Trophoblast cell (in vitro differentiated cells and primary cell): ENCODE data around the gene CTIF.

Experiments used
- DNase-seq, 2 donors: peaks; one replicate each; pipeline ENCODE4 v3.0.0-alpha.2; 2016
- H2AFZ ChIP-seq: 2 replicates; pipeline ENCODE4 v1.6.1; 2013; ENCODE audit warnings: low read length, moderate library complexity, mild to moderate bottlenecking; ENCODE audit not compliant: insufficient read depth, poor library complexity
- H2AK5ac ChIP-seq: 2 replicates; pipeline ENCODE4 v1.6.1; 2013; ENCODE audit warnings: mild to moderate bottlenecking, low read length
- H2BK120ac ChIP-seq: 2 replicates; pipeline ENCODE4 v1.6.1; 2013; ENCODE audit warnings: low read length, mild to moderate bottlenecking, moderate library complexity; ENCODE audit not compliant: insufficient read depth, poor library complexity
- H2BK12ac ChIP-seq: 2 replicates; pipeline ENCODE4 v1.6.1; 2013; ENCODE audit warnings: mild to moderate bottlenecking, low read length, moderate library complexity
- H2BK5ac ChIP-seq: 2 replicates; pipeline ENCODE4 v1.6.1; 2013; ENCODE audit warnings: low read length, low read depth, moderate library complexity, mild to moderate bottlenecking; ENCODE audit not compliant: poor library complexity
- H3K14ac ChIP-seq: 2 replicates; pipeline ENCODE4 v1.6.1; 2013; ENCODE audit warnings: mild to moderate bottlenecking, low read length
- H3K18ac ChIP-seq: 2 replicates; pipeline ENCODE4 v1.6.1; 2013; ENCODE audit warnings: mild to moderate bottlenecking, low read length
- H3K23ac ChIP-seq: 2 replicates; pipeline ENCODE4 v1.6.1; 2013; ENCODE audit warnings: low read length
- H3K27ac ChIP-seq: 2 replicates; pipeline ENCODE4 v1.5.1; 2013; ENCODE audit warnings: low read depth, mild to moderate bottlenecking, inconsistent platforms, low read length, moderate library complexity
- H3K27me3 ChIP-seq: 2 replicates; pipeline ENCODE4 v1.6.1; 2013; ENCODE audit warnings: inconsistent platforms, mild to moderate bottlenecking, low read length, moderate library complexity; ENCODE audit not compliant: insufficient read depth
- H3K36me3 ChIP-seq, 2 experiments: 1 replicate in 1 of 2; 2 replicates in 1 of 2; pipeline ENCODE4 v1.6.1; 2013; ENCODE audit warnings: low read length in 2 of 2, mild to moderate bottlenecking in 2 of 2, moderate library complexity in 1 of 2; ENCODE audit not compliant: insufficient read depth in 2 of 2, control insufficient read depth in 1 of 2
- H3K4ac ChIP-seq: 2 replicates; pipeline ENCODE4 v1.6.1; 2013; ENCODE audit warnings: low read depth, mild to moderate bottlenecking, low read length, moderate library complexity
- H3K4me1 ChIP-seq, 2 experiments: 1 replicate in 1 of 2; 2 replicates in 1 of 2; pipeline ENCODE4 v1.6.1; 2013; ENCODE audit warnings: low read length in 2 of 2, mild to moderate bottlenecking in 2 of 2, moderate library complexity in 1 of 2; ENCODE audit not compliant: insufficient read depth in 2 of 2, control insufficient read depth in 1 of 2
- H3K4me2 ChIP-seq: 2 replicates; pipeline ENCODE4 v1.6.1; 2013; ENCODE audit warnings: inconsistent platforms, mild to moderate bottlenecking, low read length, moderate library complexity
- H3K4me3 ChIP-seq: 2 replicates; pipeline ENCODE4 v1.5.1; 2013; ENCODE audit warnings: mild to moderate bottlenecking, low read depth, low read length, inconsistent platforms
- H3K79me1 ChIP-seq: one replicate; pipeline ENCODE4 v1.6.1; 2013; ENCODE audit warnings: low read length
- H3K79me2 ChIP-seq: 2 replicates; pipeline ENCODE4 v1.6.1; 2013; ENCODE audit warnings: low read length, mild to moderate bottlenecking; ENCODE audit not compliant: control insufficient read depth, insufficient read depth, poor library complexity
- H3K9ac ChIP-seq: 2 replicates; pipeline ENCODE4 v1.6.1; 2013; ENCODE audit warnings: mild to moderate bottlenecking, low read length
- H3K9me3 ChIP-seq: 2 replicates; pipeline ENCODE4 v1.6.1; 2013; ENCODE audit warnings: low read depth, mild to moderate bottlenecking, control low read depth, inconsistent platforms, low read length; ENCODE audit not compliant: insufficient read depth
- H4K12ac ChIP-seq: 2 replicates; pipeline ENCODE4 v1.6.1; 2013; ENCODE audit warnings: low read depth, mild to moderate bottlenecking, low read length, moderate library complexity
- H4K8ac ChIP-seq: 2 replicates; pipeline ENCODE4 v1.6.1; 2013; ENCODE audit warnings: low read depth, mild to moderate bottlenecking, low read length, moderate library complexity
- H4K91ac ChIP-seq: one replicate; pipeline ENCODE4 v1.6.1; 2013; ENCODE audit warnings: low read depth, mild to moderate bottlenecking, low read length, moderate library complexity
- WGBS: extraction: QIAGEN DNeasy Blood & Tissue Kit; methylation state at CpG from one replicate; pipeline ENCODE4 v1.1.7; 2013; ENCODE audit warnings: missing lambda C conversion rate; ENCODE audit not compliant: insufficient read length, insufficient coverage; ENCODE audit errors: extremely low coverage; 5-methylcytosine and 5-hydroxymethylcytosine counted together

Gene CTIF

GRCh38 chr18:48839819-48840490, 301.1 kb downstream of the CTIF start:
- no peaks in the 10 kb centered on the region for H3K36me3 ChIP-seq
- H3K14ac ChIP-seq = peak overlapping the region; percentile 60
- peak overlapping the region; percentile 59 for H2BK120ac ChIP-seq
- H4K91ac ChIP-seq = peak overlapping the region; percentile 62
- H3K4me2 ChIP-seq = no peak overlapping the region
- H2BK5ac ChIP-seq = peak overlapping the region; percentile 32
- no CpG with 5 or more reads among the region's 7 CpGs for WGBS
- no peaks in the 10 kb centered on the region for H3K9me3 ChIP-seq
- peak overlapping the region; percentile 26 for H3K4ac ChIP-seq
- peak overlapping the region; percentile 8 for H4K8ac ChIP-seq
- no peak overlapping the region for H3K23ac ChIP-seq
- H4K12ac ChIP-seq = no peak overlapping the region
- DNase-seq = no peak
- H3K9ac ChIP-seq = no peak overlapping the region
- H3K79me2 ChIP-seq = peaks cover 4% of the 10 kb centered on the region
- peaks cover 61% of the 10 kb centered on the region for H3K79me1 ChIP-seq
- H3K27ac ChIP-seq = no peak overlapping the region
- peaks cover 59 to 60% of the 10 kb centered on the region in 2 experiments for H3K4me1 ChIP-seq
- H2AFZ ChIP-seq = no peak overlapping the region
- H3K4me3 ChIP-seq = no peak overlapping the region
- H3K27me3 ChIP-seq = no peaks in the 10 kb centered on the region
- peak overlapping the region; percentile 72 for H2AK5ac ChIP-seq
- peak overlapping the region; percentile 78 for H2BK12ac ChIP-seq
- peak overlapping the region; percentile 78 for H3K18ac ChIP-seq

- no peaks in the 10 kb centered on the region for H3K9me3 ChIP-seq
- no peak overlapping the region for H3K4me3 ChIP-seq
- no peak overlapping the region for H4K8ac ChIP-seq
- H2BK120ac ChIP-seq = peak overlapping the region; percentile 59
- no peak overlapping the region for H3K4me2 ChIP-seq
- no peaks in the 10 kb centered on the region for H3K27me3 ChIP-seq
- no CpG with 5 or more reads among the region's 3 CpGs for WGBS
- peak overlapping the region; percentile 62 for H4K91ac ChIP-seq
- H3K9ac ChIP-seq = no peak overlapping the region
- H3K18ac ChIP-seq = no peak overlapping the region
- peaks cover 56 to 57% of the 10 kb centered on the region in 2 experiments for H3K4me1 ChIP-seq
- H4K12ac ChIP-seq = no peak overlapping the region
- peak overlapping the region; percentile 62 for H2BK5ac ChIP-seq
- H3K27ac ChIP-seq = no peak overlapping the region
- H2AFZ ChIP-seq = no peak overlapping the region
- peak overlapping the region; percentile 58 for H2BK12ac ChIP-seq
- DNase-seq = no peak
- H2AK5ac ChIP-seq = peak overlapping the region; percentile 51
- H3K36me3 ChIP-seq = no peaks in the 10 kb centered on the region
- peaks cover 58% of the 10 kb centered on the region for H3K79me1 ChIP-seq
- peaks cover 4% of the 10 kb centered on the region for H3K79me2 ChIP-seq
- H3K23ac ChIP-seq = no peak overlapping the region
- no peak overlapping the region for H3K14ac ChIP-seq
- no peak overlapping the region for H3K4ac ChIP-seq
Observed at GRCh38 chr18:48840491-48840877, 301.7 kb downstream of the CTIF start.

GRCh38 chr18:48841381-48842258, 302.8 kb downstream of the CTIF start:
- Histone ChIP-seq H2AFZ (peak overlapping the region; percentile 42), H3K27ac (peak overlapping the region; percentile 93), H3K36me3 (no peaks in the 10 kb centered on the region), H2AK5ac (peak overlapping the region; percentile 72), H4K8ac (peak overlapping the region; percentile 82), H2BK12ac (peak overlapping the region; percentile 84), H3K9ac (no peak overlapping the region), H3K4me2 (peak overlapping the region; percentile 14), H3K79me2 (peaks cover 4% of the 10 kb centered on the region), H3K27me3 (no peaks in the 10 kb centered on the region), H3K14ac (peak overlapping the region; percentile 90), H3K23ac (no peak overlapping the region), H3K9me3 (no peaks in the 10 kb centered on the region), H3K18ac (peak overlapping the region; percentile 91), H3K4me3 (no peak overlapping the region), H3K79me1 (peaks cover 52% of the 10 kb centered on the region), H4K12ac (no peak overlapping the region), H2BK5ac (peak overlapping the region; percentile 98), H3K4ac (peak overlapping the region; percentile 77), H3K4me1 (peaks cover 52 to 56% of the 10 kb centered on the region in 2 experiments), H2BK120ac (peak overlapping the region; percentile 98), H4K91ac (peak overlapping the region; percentile 96)
- no CpG with 5 or more reads among the region's 31 CpGs for WGBS
- peak; percentile 52 to 68 for DNase-seq

GRCh38 chr18:48842259-48843061, 303.6 kb downstream of the CTIF start:
- peak overlapping the region; percentile 91 for H3K18ac ChIP-seq

More at GRCh38 chr18:48842259-48843061, 303.6 kb downstream of the CTIF start:
- peak overlapping the region; percentile 98 for H2BK120ac ChIP-seq
- peak overlapping the region; percentile 77 for H3K4ac ChIP-seq
- H4K12ac ChIP-seq = no peak overlapping the region
- H3K79me2 ChIP-seq = peaks cover 4% of the 10 kb centered on the region
- peak overlapping the region; percentile 72 for H2AK5ac ChIP-seq
- no peaks in the 10 kb centered on the region for H3K9me3 ChIP-seq
- H3K27ac ChIP-seq = peak overlapping the region; percentile 93
- no peak for DNase-seq
- H3K79me1 ChIP-seq = peaks cover 46% of the 10 kb centered on the region
- H3K23ac ChIP-seq = no peak overlapping the region
- no peaks in the 10 kb centered on the region for H3K36me3 ChIP-seq
- H3K4me1 ChIP-seq = peaks cover 52 to 56% of the 10 kb centered on the region in 2 experiments
- H2BK5ac ChIP-seq = peak overlapping the region; percentile 98
- no CpG with 5 or more reads among the region's 19 CpGs for WGBS
- no peaks in the 10 kb centered on the region for H3K27me3 ChIP-seq
- H2AFZ ChIP-seq = peak overlapping the region; percentile 40
- no peak overlapping the region for H3K4me2 ChIP-seq
- H4K8ac ChIP-seq = peak overlapping the region; percentile 63
- H3K9ac ChIP-seq = no peak overlapping the region
- peak overlapping the region; percentile 96 for H4K91ac ChIP-seq
- no peak overlapping the region for H3K4me3 ChIP-seq
- H2BK12ac ChIP-seq = peak overlapping the region; percentile 84
- H3K14ac ChIP-seq = peak overlapping the region; percentile 90
